ENCODE results near the gene WWOX. TPM values are rescaled to one million over a fixed set of nuclear protein-coding genes. Genes with fewer than 3 reads are reported as not detected.

WWOX gene
- total and polyA plus RNA-seq, 2 of the 4 experiments (the other 2 are of a cell fraction) = 2.7 to 5.4 TPM

DNA sequence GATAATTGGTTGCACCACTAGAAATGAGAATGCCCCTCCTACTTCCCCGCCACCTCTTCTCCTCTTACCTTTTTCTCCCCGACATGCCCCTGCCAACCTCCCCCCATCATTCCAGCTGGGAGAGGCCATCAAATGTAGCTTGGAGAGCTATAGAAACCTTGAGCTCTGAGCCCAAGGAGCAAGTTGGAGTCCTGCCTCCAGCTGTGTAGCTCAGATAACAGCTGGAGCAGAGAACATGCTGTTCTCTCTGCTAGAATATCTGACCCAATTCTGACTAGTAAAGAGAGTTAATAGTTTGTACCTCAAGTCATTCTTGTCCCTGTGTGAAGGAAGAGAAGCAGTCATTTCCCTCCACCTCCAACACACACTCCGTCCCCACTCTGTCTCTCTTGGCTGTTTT, 1010.8 kb downstream of the WWOX start:
- ATAC-seq (ENCODE audit: low read depth) = no peak
- DNase-seq = no peak
- no CpG with 5 or more reads among the region's 3 CpGs for WGBS, 2 experiments (ENCODE audit: extremely low coverage in 2 of 2, insufficient read length in 1 of 2)
- H3K4ac ChIP-seq (ENCODE audit: low read depth, low read length) = no peak overlapping the region
- TF ChIP-seq, protein P1, sequence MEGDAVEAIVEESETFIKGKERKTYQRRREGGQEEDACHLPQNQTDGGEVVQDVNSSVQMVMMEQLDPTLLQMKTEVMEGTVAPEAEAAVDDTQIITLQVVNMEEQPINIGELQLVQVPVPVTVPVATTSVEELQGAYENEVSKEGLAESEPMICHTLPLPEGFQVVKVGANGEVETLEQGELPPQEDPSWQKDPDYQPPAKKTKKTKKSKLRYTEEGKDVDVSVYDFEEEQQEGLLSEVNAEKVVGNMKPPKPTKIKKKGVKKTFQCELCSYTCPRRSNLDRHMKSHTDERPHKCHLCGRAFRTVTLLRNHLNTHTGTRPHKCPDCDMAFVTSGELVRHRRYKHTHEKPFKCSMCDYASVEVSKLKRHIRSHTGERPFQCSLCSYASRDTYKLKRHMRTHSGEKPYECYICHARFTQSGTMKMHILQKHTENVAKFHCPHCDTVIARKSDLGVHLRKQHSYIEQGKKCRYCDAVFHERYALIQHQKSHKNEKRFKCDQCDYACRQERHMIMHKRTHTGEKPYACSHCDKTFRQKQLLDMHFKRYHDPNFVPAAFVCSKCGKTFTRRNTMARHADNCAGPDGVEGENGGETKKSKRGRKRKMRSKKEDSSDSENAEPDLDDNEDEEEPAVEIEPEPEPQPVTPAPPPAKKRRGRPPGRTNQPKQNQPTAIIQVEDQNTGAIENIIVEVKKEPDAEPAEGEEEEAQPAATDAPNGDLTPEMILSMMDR (conservative IDR thresholded peaks at IDR 0.05; ENCODE audit: low read depth, low read length) = no peak
- TF ChIP-seq CEBPB (IDR thresholded peaks at IDR 0.05; ENCODE audit: low read depth, low read length) = no peak
- no peak for TF ChIP-seq POLR2A (IDR thresholded peaks at IDR 0.05; ENCODE audit: low read depth, low read length)
- no peak for TF ChIP-seq RAD21 (IDR thresholded peaks at IDR 0.05; ENCODE audit: low read length)
- no peak for TF ChIP-seq SMC3 (IDR thresholded peaks at IDR 0.05; ENCODE audit: low read depth, low read length)
- TF ChIP-seq, protein P2, sequence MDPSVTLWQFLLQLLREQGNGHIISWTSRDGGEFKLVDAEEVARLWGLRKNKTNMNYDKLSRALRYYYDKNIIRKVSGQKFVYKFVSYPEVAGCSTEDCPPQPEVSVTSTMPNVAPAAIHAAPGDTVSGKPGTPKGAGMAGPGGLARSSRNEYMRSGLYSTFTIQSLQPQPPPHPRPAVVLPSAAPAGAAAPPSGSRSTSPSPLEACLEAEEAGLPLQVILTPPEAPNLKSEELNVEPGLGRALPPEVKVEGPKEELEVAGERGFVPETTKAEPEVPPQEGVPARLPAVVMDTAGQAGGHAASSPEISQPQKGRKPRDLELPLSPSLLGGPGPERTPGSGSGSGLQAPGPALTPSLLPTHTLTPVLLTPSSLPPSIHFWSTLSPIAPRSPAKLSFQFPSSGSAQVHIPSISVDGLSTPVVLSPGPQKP (IDR thresholded peaks at IDR 0.05; ENCODE audit: borderline replicate concordance, low read depth, low read length) = no peak
- no peak for TF ChIP-seq BHLHE40 (IDR thresholded peaks at IDR 0.05; ENCODE audit: low read depth, low read length)
- TF ChIP-seq MXI1 (IDR thresholded peaks at IDR 0.05; ENCODE audit: borderline replicate concordance, low read depth, low read length) = no peak
- TF ChIP-seq MAZ (IDR thresholded peaks at IDR 0.05; ENCODE audit: borderline replicate concordance, low read depth, low read length) = no peak
- TF ChIP-seq CHD1 (IDR thresholded peaks at IDR 0.05; ENCODE audit: low read depth, low read length) = no peak
- no peak overlapping the region for H3K9ac ChIP-seq (ENCODE audit: low read depth, low read length)
- no peak overlapping the region for H3K18ac ChIP-seq (ENCODE audit: low read depth, low read length)
- H2BK15ac ChIP-seq (ENCODE audit: low read depth, low read length) = no peak overlapping the region
- no peak overlapping the region for H2BK20ac ChIP-seq (ENCODE audit: low read depth, low read length)
- ChIA-PET POLR2A (ENCODE audit: unreplicated experiment) (no interaction called here), CTCF (no interaction called here)
- H3K9me3 ChIP-seq (ENCODE audit: control insufficient read depth, insufficient read depth, low read length) = peaks cover 38% of the 10 kb centered on the region
- H3K27ac ChIP-seq (ENCODE audit: insufficient read depth, low read length) = no peak overlapping the region
- H3K4me3 ChIP-seq (ENCODE audit: insufficient read depth, low read depth, low read length) = no peak overlapping the region
- no peak overlapping the region for H2BK5ac ChIP-seq (ENCODE audit: low read depth, low read length, poor library complexity, severe bottlenecking)
- no TSS peak for BruUV-seq (replicated peaks)
- H3K4me1 ChIP-seq (ENCODE audit: control insufficient read depth, insufficient read depth, low read length) = no peaks in the 10 kb centered on the region
- no peak overlapping the region for H2AK5ac ChIP-seq (ENCODE audit: low read depth, low read length)
- H2AFZ ChIP-seq (replicated peaks; ENCODE audit: low read length, poor library complexity) = no peak overlapping the region
- intact Hi-C loops (cut with micrococcal nuclease) = no loop called here
- no peak overlapping the region for H3K56ac ChIP-seq (ENCODE audit: extremely low read depth, insufficient read depth, low read length)
- H3K79me1 ChIP-seq (ENCODE audit: low read depth in 1 of 2, low read length in 2 of 2) = no peaks in the 10 kb centered on the region
- dilution Hi-C loops (cut with HindIII; ENCODE audit: low sequenced_read_pairs, unreplicated experiment) = no loop called here
- no peak overlapping the region for H3K23ac ChIP-seq (ENCODE audit: low read depth, low read length)
- H4K5ac ChIP-seq (ENCODE audit: low read depth, low read length) = no peak overlapping the region
- H3K4me2 ChIP-seq (ENCODE audit: low read depth, low read length) = no peak overlapping the region
- no peak overlapping the region for H4K91ac ChIP-seq (ENCODE audit: insufficient read depth, low read depth, low read length)
- in situ Hi-C loops (cut with MboI; ENCODE audit: low sequenced_read_pairs) = no loop called here
- no peak overlapping the region for H3K14ac ChIP-seq (replicated peaks; ENCODE audit: low read depth, low read length)
- no peaks in the 10 kb centered on the region for H4K20me1 ChIP-seq (ENCODE audit: insufficient read depth, low read length)
- H4K8ac ChIP-seq (ENCODE audit: low read depth in 2 of 2, low read length in 2 of 2) = no peak overlapping the region
- H2AK9ac ChIP-seq (replicated peaks; ENCODE audit: low read depth, low read length, poor library complexity) = no peak overlapping the region
- H3K27me3 ChIP-seq (ENCODE audit: control insufficient read depth, insufficient read depth, low read length) = no peaks in the 10 kb centered on the region
- H3K9me1 ChIP-seq (ENCODE audit: insufficient read depth, low read length) = no peaks in the 10 kb centered on the region
- H2BK120ac ChIP-seq (ENCODE audit: low read depth, low read length) = no peak overlapping the region
- no peaks in the 10 kb centered on the region for H3K36me3 ChIP-seq (ENCODE audit: control insufficient read depth, insufficient read depth, low read length)
